ENCODE measurements around the gene TNMD.

The TNMD gene

GRCh38 chrX:100643212-100643611 lies 58.5 kb downstream of the TNMD start:
- no peak overlapping the region for H3K27ac ChIP-seq
- TF ChIP-seq CTCF (IDR thresholded peaks at IDR 0.05) (no peak), ZFX (IDR thresholded peaks at IDR 0.05; ENCODE audit: borderline replicate concordance) (no peak)

- no peak for TF ChIP-seq ZFX (IDR thresholded peaks at IDR 0.05; ENCODE audit: borderline replicate concordance)
- TF ChIP-seq CTCF (IDR thresholded peaks at IDR 0.05): no peak
- no peak within 1 kb of the TSS for H3K27ac ChIP-seq
Measured at GRCh38 chrX:100643956-100644860, 59.5 kb downstream of the TNMD start, which contains the start of gene SRPX2. Gene SRPX2, plus strand, starts transcription at chrX:100644199. Its CDS starts 2,124 bp downstream, at chrX:100646323.

GRCh38 chrX:100645106-100645505 lies 60.4 kb downstream of the TNMD start:
- H3K27ac ChIP-seq: no peak overlapping the region
- no peak for TF ChIP-seq CTCF (IDR thresholded peaks at IDR 0.05)

- no peak overlapping the region for H3K27ac ChIP-seq
- TF ChIP-seq CTCF (IDR thresholded peaks at IDR 0.05): no peak
Measured at GRCh38 chrX:100647095-100647494, 62.4 kb downstream of the TNMD start.

GRCh38 chrX:100647739-100648138 lies 63.0 kb downstream of the TNMD start:
- H3K27ac ChIP-seq: no peak overlapping the region
- no peak for TF ChIP-seq CTCF (IDR thresholded peaks at IDR 0.05)
- TF ChIP-seq ZFX (IDR thresholded peaks at IDR 0.05; ENCODE audit: borderline replicate concordance): no peak

- no peak for TF ChIP-seq CTCF (IDR thresholded peaks at IDR 0.05)
- TF ChIP-seq ZFX (IDR thresholded peaks at IDR 0.05; ENCODE audit: borderline replicate concordance): no peak
- H3K27ac ChIP-seq: no peak overlapping the region
Measured at GRCh38 chrX:100648458-100649417, 64.0 kb downstream of the TNMD start.
